Endothelial cell of hepatic sinusoid (primary cell): Measurements from ENCODE around the gene B3GNT5.

Source experiments
- in situ Hi-C: cut with HindIII; loops from 2 replicates; pipeline ENCODE4 v1.10.0; 2017; ENCODE audit warnings: low sequenced_read_pairs

The B3GNT5 gene

GRCh38 chr3:183264268-183264667 is 11.2 kb downstream of the B3GNT5 start:
- in situ Hi-C loops = no loop called here

- in situ Hi-C loops = loop anchor here (5.0 kb wide), 1 partner anchor 37 kb away; no protein-coding TSS in a partner anchor
These were observed 12.1 kb downstream of the B3GNT5 start for GRCh38 chr3:183265157-183265642.

GRCh38 chr3:183265834-183266417 is 12.9 kb downstream of the B3GNT5 start:
- in situ Hi-C loops = loop anchor here (5.0 kb wide), 1 partner anchor 36 kb away; no protein-coding TSS in a partner anchor

GRCh38 chr3:183266454-183266853 is 13.4 kb downstream of the B3GNT5 start:
- in situ Hi-C loops = loop anchor here (5.0 kb wide), 1 partner anchor 36 kb away; no protein-coding TSS in a partner anchor

GRCh38 chr3:183267140-183267539 is 14.1 kb downstream of the B3GNT5 start:
- in situ Hi-C loops = loop anchor here (5.0 kb wide), 1 partner anchor 35 kb away; no protein-coding TSS in a partner anchor

GRCh38 chr3:183268366-183268765 is 15.3 kb downstream of the B3GNT5 start:
- in situ Hi-C loops = loop anchor here (5.0 kb wide), 1 partner anchor 34 kb away; no protein-coding TSS in a partner anchor

GRCh38 chr3:183269345-183269744 is 16.3 kb downstream of the B3GNT5 start:
- in situ Hi-C loops = loop anchor here (5.0 kb wide), 1 partner anchor 33 kb away; no protein-coding TSS in a partner anchor

- in situ Hi-C loops = no loop called here
These were observed 17.3 kb downstream of the B3GNT5 start for GRCh38 chr3:183270344-183270743.

GRCh38 chr3:183272142-183272541 is 19.1 kb downstream of the B3GNT5 start:
- in situ Hi-C loops = no loop called here

- in situ Hi-C loops = no loop called here
These were observed 19.7 kb downstream of the B3GNT5 start for GRCh38 chr3:183272791-183273190.

GRCh38 chr3:183274609-183275008 is 21.6 kb downstream of the B3GNT5 start:
- in situ Hi-C loops = no loop called here

- in situ Hi-C loops = no loop called here
These were observed 22.4 kb downstream of the B3GNT5 start for GRCh38 chr3:183275418-183275817.

GRCh38 chr3:183275937-183276336 is 22.9 kb downstream of the B3GNT5 start:
- in situ Hi-C loops = no loop called here

- in situ Hi-C loops = no loop called here
These were observed 24.2 kb downstream of the B3GNT5 start for GRCh38 chr3:183277260-183277659.

GRCh38 chr3:183278479-183279088 is 25.5 kb downstream of the B3GNT5 start:
- in situ Hi-C loops = no loop called here

GRCh38 chr3:183279371-183279770 is 26.3 kb downstream of the B3GNT5 start:
- in situ Hi-C loops = no loop called here

- in situ Hi-C loops = no loop called here
These were observed 28.2 kb downstream of the B3GNT5 start for GRCh38 chr3:183281126-183281797.

GRCh38 chr3:183283886-183284285 is 30.8 kb downstream of the B3GNT5 start:
- in situ Hi-C loops = no loop called here

GRCh38 chr3:183284570-183284969 is 31.5 kb downstream of the B3GNT5 start:
- in situ Hi-C loops = no loop called here

- in situ Hi-C loops = no loop called here
These were observed 32.3 kb downstream of the B3GNT5 start for GRCh38 chr3:183285318-183285717.

GRCh38 chr3:183285828-183286457 is 32.9 kb downstream of the B3GNT5 start:
- in situ Hi-C loops = no loop called here
